HEK293 (cell line): ENCODE results near the gene LDLRAD4.

Experiments used
- CTCF ChIA-PET: fragments of 350-600 bp; formaldehyde crosslinking; extraction: SDS; loops from one replicate; lab custom pipeline; 2021; ENCODE audit warnings: antibody characterized with exemption; lab: Yijun Ruan, JAX
- POLR2A ChIA-PET: fragments of 300-600 bp; formaldehyde crosslinking; extraction: SDS; loops from one replicate; lab custom pipeline; 2020; ENCODE audit warnings: antibody characterized with exemption, inconsistent platforms; lab: Yijun Ruan, JAX
- H3K27ac ChIP-seq: fragments of 200-500 bp; sonication (Bioruptor generic); 2 replicates; pipeline ENCODE4 v1.5.1; 2014; ENCODE audit warnings: low read depth, low read length, control low read depth, inconsistent platforms; ENCODE audit errors: extremely low read depth
- H3K36me3 ChIP-seq, 2 experiments: fragments of 200-500 bp in 1 of 2; sonication (Bioruptor generic) in 1 of 2; 1 replicate in 1 of 2; 2 replicates in 1 of 2; pipeline ENCODE4 v1.5.1; 2014 to 2017; ENCODE audit warnings: inconsistent platforms in 2 of 2, low read length in 2 of 2; ENCODE audit not compliant: control insufficient read depth in 2 of 2, insufficient read depth in 1 of 2
- H3K4me1 ChIP-seq: fragments of 200-500 bp; sonication (Bioruptor generic); 2 replicates; pipeline ENCODE4 v1.5.1; 2014; ENCODE audit warnings: mild to moderate bottlenecking, low read length, inconsistent platforms; ENCODE audit not compliant: control insufficient read depth, insufficient read depth
- H3K4me3 ChIP-seq: 2 replicates; pipeline ENCODE4 v1.5.1; 2011; ENCODE audit warnings: low read depth, mild to moderate bottlenecking, control low read depth, low read length, moderate library complexity
- H3K9me3 ChIP-seq: fragments of 200-500 bp; sonication (Bioruptor generic); 2 replicates; pipeline ENCODE4 v1.5.1; 2014; ENCODE audit warnings: low read depth, low read length, inconsistent platforms; ENCODE audit not compliant: control insufficient read depth, insufficient read depth
- FEZF1 ChIP-seq: fragments of 450-650 bp; formaldehyde crosslinking; IDR thresholded peaks from 2 replicates; pipeline ENCODE4 v1.5.1; 2016; ENCODE audit warnings: missing biosample characterization, missing genetic modification characterization
- IKZF3 ChIP-seq: fragments of 450-650 bp; IDR thresholded peaks from 2 replicates; pipeline ENCODE4 v1.5.0; 2018; ENCODE audit warnings: missing biosample characterization, mild to moderate bottlenecking, missing genetic modification characterization, moderate library complexity
- MYNN ChIP-seq: fragments of 450-650 bp; formaldehyde crosslinking; IDR thresholded peaks from 2 replicates; pipeline ENCODE4 v1.5.1; 2016; ENCODE audit warnings: missing biosample characterization, missing genetic modification characterization, borderline replicate concordance
- SCRT2 ChIP-seq: fragments of 450-650 bp; formaldehyde crosslinking; IDR thresholded peaks from 2 replicates; pipeline ENCODE4 v1.5.1; 2016; ENCODE audit warnings: missing biosample characterization, missing genetic modification characterization
- ZFHX2 ChIP-seq: fragments of 450-650 bp; formaldehyde crosslinking; conservative IDR thresholded peaks from 2 replicates; pipeline ENCODE4 v1.5.1; 2016; ENCODE audit warnings: missing biosample characterization, missing genetic modification characterization
- ZNF133 ChIP-seq: fragments of 450-650 bp; formaldehyde crosslinking; IDR thresholded peaks from 2 replicates; pipeline ENCODE4 v1.5.1; 2016; ENCODE audit warnings: missing biosample characterization, missing genetic modification characterization
- ZNF311 ChIP-seq: fragments of 450-650 bp; formaldehyde crosslinking; IDR thresholded peaks from 2 replicates; pipeline ENCODE4 v1.5.1; 2017; ENCODE audit warnings: missing biosample characterization, missing genetic modification characterization, borderline replicate concordance
- ZNF354C ChIP-seq: fragments of 450-650 bp; formaldehyde crosslinking; IDR thresholded peaks from 2 replicates; pipeline ENCODE4 v1.5.1; 2016; ENCODE audit warnings: missing biosample characterization, missing genetic modification characterization, low read depth, borderline replicate concordance
- ZNF391 ChIP-seq: fragments of 450-650 bp; formaldehyde crosslinking; IDR thresholded peaks from 2 replicates; pipeline ENCODE4 v1.5.1; 2016; ENCODE audit warnings: low read depth, missing biosample characterization, missing genetic modification characterization, borderline replicate concordance
- ZNF394 ChIP-seq: fragments of 450-650 bp; formaldehyde crosslinking; IDR thresholded peaks from 2 replicates; pipeline ENCODE4 v1.5.1; 2016; ENCODE audit warnings: missing biosample characterization, missing genetic modification characterization, mild to moderate bottlenecking, moderate library complexity, borderline replicate concordance
- ZNF555 ChIP-seq: fragments of 450-650 bp; formaldehyde crosslinking; conservative IDR thresholded peaks from 2 replicates; pipeline ENCODE4 v1.5.1; 2017; ENCODE audit warnings: missing biosample characterization, mild to moderate bottlenecking, missing genetic modification characterization, inconsistent platforms
- ZNF571 ChIP-seq: fragments of 450-650 bp; formaldehyde crosslinking; IDR thresholded peaks from 2 replicates; pipeline ENCODE4 v1.5.0; 2017; ENCODE audit warnings: missing biosample characterization, missing genetic modification characterization
- ZNF621 ChIP-seq: fragments of 450-650 bp; formaldehyde crosslinking; IDR thresholded peaks from 2 replicates; pipeline ENCODE4 v1.5.1; 2017; ENCODE audit warnings: missing biosample characterization, missing genetic modification characterization
- ZNF629 ChIP-seq: fragments of 450-650 bp; formaldehyde crosslinking; IDR thresholded peaks from 2 replicates; pipeline ENCODE4 v1.5.1; 2017; ENCODE audit warnings: missing biosample characterization, missing genetic modification characterization
- ZNF658 ChIP-seq: fragments of 450-650 bp; formaldehyde crosslinking; IDR thresholded peaks from 2 replicates; pipeline ENCODE4; 2016; ENCODE audit warnings: missing biosample characterization, missing genetic modification characterization
- TF ChIP-seq, protein P1 (sequence below): fragments of 450-650 bp; formaldehyde crosslinking; IDR thresholded peaks from 2 replicates; pipeline ENCODE4 v1.5.1; 2016; ENCODE audit warnings: missing biosample characterization, missing genetic modification characterization
- TF ChIP-seq, protein P2 (sequence below): fragments of 450-650 bp; formaldehyde crosslinking; IDR thresholded peaks from 2 replicates; pipeline ENCODE4 v1.5.1; 2016; ENCODE audit warnings: missing biosample characterization, missing genetic modification characterization, borderline replicate concordance
- TF ChIP-seq, protein P3 (sequence below): sonication (generic); formaldehyde crosslinking; IDR thresholded peaks from 2 replicates; pipeline ENCODE4 v1.8.1; 2022; ENCODE audit warnings: mild to moderate bottlenecking, moderate library complexity, missing genetic modification reagents
- TF ChIP-seq, protein P4 (sequence below): fragments of 450-650 bp; formaldehyde crosslinking; IDR thresholded peaks from 2 replicates; pipeline ENCODE4 v1.5.1; 2017; ENCODE audit warnings: missing biosample characterization, missing genetic modification characterization

Gene LDLRAD4

DNA sequence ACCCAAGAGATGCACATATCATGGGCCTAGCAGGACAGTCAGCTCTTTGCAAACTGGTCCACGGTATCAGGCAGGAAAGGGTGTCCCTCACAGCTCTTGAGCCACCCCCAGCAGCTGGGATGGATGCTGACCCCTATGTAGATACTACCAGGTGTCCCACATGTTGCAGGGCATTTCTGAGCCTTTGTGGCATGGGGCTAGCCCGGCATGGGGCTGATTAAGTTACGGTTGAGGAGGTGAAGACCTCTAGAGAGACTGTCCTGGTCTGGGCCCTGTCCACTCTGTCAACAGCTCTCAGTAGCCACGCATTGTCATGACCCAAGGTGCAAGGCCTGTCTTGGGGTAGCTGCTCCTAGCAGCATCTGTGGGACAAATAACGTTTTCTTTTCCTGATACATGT is 6.7 kb downstream of the LDLRAD4 start (continued):
- TF ChIP-seq, protein P1, sequence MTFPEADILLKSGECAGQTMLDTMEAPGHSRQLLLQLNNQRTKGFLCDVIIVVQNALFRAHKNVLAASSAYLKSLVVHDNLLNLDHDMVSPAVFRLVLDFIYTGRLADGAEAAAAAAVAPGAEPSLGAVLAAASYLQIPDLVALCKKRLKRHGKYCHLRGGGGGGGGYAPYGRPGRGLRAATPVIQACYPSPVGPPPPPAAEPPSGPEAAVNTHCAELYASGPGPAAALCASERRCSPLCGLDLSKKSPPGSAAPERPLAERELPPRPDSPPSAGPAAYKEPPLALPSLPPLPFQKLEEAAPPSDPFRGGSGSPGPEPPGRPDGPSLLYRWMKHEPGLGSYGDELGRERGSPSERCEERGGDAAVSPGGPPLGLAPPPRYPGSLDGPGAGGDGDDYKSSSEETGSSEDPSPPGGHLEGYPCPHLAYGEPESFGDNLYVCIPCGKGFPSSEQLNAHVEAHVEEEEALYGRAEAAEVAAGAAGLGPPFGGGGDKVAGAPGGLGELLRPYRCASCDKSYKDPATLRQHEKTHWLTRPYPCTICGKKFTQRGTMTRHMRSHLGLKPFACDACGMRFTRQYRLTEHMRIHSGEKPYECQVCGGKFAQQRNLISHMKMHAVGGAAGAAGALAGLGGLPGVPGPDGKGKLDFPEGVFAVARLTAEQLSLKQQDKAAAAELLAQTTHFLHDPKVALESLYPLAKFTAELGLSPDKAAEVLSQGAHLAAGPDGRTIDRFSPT (tag by site-specific recombination) = no peak

DNA sequence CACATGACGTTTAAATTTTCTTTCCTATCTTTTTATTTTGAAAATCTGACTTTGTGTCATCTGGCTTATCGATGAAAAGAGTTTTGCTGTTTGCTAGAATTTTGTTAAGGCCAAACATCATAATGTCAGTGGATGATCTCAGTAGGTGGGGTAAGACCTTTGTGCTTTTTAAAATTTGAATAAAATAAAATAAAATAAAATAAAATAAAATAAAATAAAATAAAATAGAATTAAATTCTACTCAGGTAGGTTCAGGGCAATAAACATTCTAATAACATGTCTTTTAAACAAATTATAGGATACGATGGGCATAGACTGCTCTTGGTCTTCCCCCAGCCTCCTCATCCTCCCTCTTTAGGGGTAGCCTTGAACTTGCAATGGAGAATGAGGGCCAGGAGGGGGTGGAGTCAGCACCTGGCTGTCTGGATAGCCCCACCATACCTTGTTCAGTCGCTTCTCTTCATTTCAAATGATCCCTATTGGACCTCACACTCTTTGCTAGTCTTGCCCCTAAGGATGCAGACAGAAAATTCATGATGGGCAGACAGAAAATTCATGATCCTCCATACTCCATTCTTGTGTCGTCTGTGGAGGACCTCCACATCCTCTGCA is 8.1 kb downstream of the LDLRAD4 start:
- CTCF ChIA-PET = no interaction called here
- TF ChIP-seq IKZF3 (tag by site-specific recombination) = no peak
- TF ChIP-seq ZNF391 = no peak
- TF ChIP-seq ZNF394 (tag by site-specific recombination) = no peak
- TF ChIP-seq ZNF629 = no peak
- TF ChIP-seq ZNF133 = no peak
- TF ChIP-seq, protein P2, sequence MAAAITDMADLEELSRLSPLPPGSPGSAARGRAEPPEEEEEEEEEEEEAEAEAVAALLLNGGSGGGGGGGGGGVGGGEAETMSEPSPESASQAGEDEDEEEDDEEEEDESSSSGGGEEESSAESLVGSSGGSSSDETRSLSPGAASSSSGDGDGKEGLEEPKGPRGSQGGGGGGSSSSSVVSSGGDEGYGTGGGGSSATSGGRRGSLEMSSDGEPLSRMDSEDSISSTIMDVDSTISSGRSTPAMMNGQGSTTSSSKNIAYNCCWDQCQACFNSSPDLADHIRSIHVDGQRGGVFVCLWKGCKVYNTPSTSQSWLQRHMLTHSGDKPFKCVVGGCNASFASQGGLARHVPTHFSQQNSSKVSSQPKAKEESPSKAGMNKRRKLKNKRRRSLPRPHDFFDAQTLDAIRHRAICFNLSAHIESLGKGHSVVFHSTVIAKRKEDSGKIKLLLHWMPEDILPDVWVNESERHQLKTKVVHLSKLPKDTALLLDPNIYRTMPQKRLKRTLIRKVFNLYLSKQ (tag by site-specific recombination) = no peak
- no peak for TF ChIP-seq ZFHX2 (tag by site-specific recombination)
- TF ChIP-seq ZNF555 (tag by site-specific recombination) = no peak
- TF ChIP-seq MYNN (tag by site-specific recombination) = no peak
- TF ChIP-seq ZNF311 (tag by site-specific recombination) = no peak
- no peak for TF ChIP-seq ZNF621 (tag by site-specific recombination)
- no peak for TF ChIP-seq FEZF1 (tag by site-specific recombination)
- H3K36me3 ChIP-seq = no peaks in the 10 kb centered on the region
- H3K4me1 ChIP-seq = peaks cover 22% of the 10 kb centered on the region
- H3K9me3 ChIP-seq = no peaks in the 10 kb centered on the region
- H3K4me3 ChIP-seq = no peak overlapping the region
- POLR2A ChIA-PET = no interaction called here
- no peak overlapping the region for H3K27ac ChIP-seq

DNA sequence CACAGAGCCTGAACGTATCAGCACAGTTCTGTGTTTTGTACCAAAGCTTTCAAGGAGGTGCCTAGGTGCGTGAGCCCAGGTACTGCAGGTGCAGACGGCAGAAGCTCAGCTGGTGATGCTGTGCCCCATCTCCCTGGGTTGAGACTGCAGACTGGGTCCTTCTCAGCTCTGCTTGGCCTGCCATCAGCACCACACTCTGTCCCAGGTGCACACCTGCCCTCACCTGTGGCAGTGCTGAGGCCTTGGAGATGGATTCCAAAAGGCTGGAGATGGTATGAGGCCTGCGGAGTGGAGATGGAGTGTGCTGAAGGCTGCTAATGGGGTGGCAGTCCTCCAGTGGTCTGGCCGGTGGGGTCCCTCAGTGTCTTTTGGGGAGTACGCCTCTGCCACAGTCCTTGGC is 9.3 kb downstream of the LDLRAD4 start:
- no peak for TF ChIP-seq SCRT2 (tag by site-specific recombination)
- no peak for TF ChIP-seq ZNF658 (tag by site-specific recombination)
- TF ChIP-seq ZNF571 (tag by site-specific recombination) = no peak
- TF ChIP-seq, protein P3, sequence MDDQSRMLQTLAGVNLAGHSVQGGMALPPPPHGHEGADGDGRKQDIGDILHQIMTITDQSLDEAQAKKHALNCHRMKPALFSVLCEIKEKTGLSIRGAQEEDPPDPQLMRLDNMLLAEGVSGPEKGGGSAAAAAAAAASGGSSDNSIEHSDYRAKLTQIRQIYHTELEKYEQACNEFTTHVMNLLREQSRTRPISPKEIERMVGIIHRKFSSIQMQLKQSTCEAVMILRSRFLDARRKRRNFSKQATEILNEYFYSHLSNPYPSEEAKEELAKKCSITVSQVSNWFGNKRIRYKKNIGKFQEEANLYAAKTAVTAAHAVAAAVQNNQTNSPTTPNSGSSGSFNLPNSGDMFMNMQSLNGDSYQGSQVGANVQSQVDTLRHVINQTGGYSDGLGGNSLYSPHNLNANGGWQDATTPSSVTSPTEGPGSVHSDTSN = no peak
- TF ChIP-seq, protein P4, sequence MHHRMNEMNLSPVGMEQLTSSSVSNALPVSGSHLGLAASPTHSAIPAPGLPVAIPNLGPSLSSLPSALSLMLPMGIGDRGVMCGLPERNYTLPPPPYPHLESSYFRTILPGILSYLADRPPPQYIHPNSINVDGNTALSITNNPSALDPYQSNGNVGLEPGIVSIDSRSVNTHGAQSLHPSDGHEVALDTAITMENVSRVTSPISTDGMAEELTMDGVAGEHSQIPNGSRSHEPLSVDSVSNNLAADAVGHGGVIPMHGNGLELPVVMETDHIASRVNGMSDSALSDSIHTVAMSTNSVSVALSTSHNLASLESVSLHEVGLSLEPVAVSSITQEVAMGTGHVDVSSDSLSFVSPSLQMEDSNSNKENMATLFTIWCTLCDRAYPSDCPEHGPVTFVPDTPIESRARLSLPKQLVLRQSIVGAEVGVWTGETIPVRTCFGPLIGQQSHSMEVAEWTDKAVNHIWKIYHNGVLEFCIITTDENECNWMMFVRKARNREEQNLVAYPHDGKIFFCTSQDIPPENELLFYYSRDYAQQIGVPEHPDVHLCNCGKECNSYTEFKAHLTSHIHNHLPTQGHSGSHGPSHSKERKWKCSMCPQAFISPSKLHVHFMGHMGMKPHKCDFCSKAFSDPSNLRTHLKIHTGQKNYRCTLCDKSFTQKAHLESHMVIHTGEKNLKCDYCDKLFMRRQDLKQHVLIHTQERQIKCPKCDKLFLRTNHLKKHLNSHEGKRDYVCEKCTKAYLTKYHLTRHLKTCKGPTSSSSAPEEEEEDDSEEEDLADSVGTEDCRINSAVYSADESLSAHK (tag by site-specific recombination) = no peak
- TF ChIP-seq ZNF354C (tag by site-specific recombination) = no peak
- H3K27ac ChIP-seq = no peak overlapping the region
- ChIA-PET CTCF (no interaction called here), POLR2A (no interaction called here)
- no peaks in the 10 kb centered on the region for H3K9me3 ChIP-seq
- no peak overlapping the region for H3K4me3 ChIP-seq
- H3K4me1 ChIP-seq = peaks cover 11% of the 10 kb centered on the region
- no peaks in the 10 kb centered on the region for H3K36me3 ChIP-seq
